Panc1 (cell line): ENCODE data around the gene CPA5.

Experiments
- POLR2AphosphoS5 ChIP-seq: IDR thresholded peaks from 2 replicates; pipeline ENCODE4 v1.6.1; 2012; ENCODE audit warnings: mild to moderate bottlenecking, low read depth, low read length, moderate library complexity
- TF ChIP-seq, protein P1 (sequence below): fragments of 450-650 bp; IDR thresholded peaks from 2 replicates; pipeline ENCODE4 v1.5.1; 2017; ENCODE audit warnings: mild to moderate bottlenecking
- TF ChIP-seq, protein P2 (sequence below), 2 experiments: IDR thresholded peaks; 2 replicates each; pipeline ENCODE4 v1.6.1; 2011 to 2012; ENCODE audit warnings: low read depth in 2 of 2, control low read depth in 1 of 2, low read length in 1 of 2, mild to moderate bottlenecking in 1 of 2, moderate library complexity in 1 of 2; ENCODE audit not compliant: insufficient read depth in 1 of 2

DNA sequence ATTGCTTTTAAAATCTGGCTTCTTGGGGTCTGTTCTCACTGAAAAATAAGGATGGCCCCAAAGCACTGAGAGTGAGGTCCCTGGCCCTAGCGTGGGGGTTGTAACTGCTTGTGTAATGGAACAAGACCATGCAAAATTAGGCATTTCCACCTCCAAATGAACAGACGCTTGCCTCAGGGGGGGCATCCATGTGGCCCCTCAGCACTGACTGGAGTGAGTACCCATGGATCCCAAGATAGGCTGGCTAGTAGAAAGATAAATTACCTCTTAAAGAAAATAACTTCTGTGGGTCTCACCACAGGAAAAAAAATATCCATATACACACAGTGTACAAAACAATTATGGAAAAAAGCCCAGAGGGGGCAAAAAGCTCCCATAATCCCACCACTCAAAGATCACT is 20.5 kb downstream of the CPA5 start:
- TF ChIP-seq, protein P1, sequence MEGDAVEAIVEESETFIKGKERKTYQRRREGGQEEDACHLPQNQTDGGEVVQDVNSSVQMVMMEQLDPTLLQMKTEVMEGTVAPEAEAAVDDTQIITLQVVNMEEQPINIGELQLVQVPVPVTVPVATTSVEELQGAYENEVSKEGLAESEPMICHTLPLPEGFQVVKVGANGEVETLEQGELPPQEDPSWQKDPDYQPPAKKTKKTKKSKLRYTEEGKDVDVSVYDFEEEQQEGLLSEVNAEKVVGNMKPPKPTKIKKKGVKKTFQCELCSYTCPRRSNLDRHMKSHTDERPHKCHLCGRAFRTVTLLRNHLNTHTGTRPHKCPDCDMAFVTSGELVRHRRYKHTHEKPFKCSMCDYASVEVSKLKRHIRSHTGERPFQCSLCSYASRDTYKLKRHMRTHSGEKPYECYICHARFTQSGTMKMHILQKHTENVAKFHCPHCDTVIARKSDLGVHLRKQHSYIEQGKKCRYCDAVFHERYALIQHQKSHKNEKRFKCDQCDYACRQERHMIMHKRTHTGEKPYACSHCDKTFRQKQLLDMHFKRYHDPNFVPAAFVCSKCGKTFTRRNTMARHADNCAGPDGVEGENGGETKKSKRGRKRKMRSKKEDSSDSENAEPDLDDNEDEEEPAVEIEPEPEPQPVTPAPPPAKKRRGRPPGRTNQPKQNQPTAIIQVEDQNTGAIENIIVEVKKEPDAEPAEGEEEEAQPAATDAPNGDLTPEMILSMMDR, result no peak
- TF ChIP-seq, protein P2, sequence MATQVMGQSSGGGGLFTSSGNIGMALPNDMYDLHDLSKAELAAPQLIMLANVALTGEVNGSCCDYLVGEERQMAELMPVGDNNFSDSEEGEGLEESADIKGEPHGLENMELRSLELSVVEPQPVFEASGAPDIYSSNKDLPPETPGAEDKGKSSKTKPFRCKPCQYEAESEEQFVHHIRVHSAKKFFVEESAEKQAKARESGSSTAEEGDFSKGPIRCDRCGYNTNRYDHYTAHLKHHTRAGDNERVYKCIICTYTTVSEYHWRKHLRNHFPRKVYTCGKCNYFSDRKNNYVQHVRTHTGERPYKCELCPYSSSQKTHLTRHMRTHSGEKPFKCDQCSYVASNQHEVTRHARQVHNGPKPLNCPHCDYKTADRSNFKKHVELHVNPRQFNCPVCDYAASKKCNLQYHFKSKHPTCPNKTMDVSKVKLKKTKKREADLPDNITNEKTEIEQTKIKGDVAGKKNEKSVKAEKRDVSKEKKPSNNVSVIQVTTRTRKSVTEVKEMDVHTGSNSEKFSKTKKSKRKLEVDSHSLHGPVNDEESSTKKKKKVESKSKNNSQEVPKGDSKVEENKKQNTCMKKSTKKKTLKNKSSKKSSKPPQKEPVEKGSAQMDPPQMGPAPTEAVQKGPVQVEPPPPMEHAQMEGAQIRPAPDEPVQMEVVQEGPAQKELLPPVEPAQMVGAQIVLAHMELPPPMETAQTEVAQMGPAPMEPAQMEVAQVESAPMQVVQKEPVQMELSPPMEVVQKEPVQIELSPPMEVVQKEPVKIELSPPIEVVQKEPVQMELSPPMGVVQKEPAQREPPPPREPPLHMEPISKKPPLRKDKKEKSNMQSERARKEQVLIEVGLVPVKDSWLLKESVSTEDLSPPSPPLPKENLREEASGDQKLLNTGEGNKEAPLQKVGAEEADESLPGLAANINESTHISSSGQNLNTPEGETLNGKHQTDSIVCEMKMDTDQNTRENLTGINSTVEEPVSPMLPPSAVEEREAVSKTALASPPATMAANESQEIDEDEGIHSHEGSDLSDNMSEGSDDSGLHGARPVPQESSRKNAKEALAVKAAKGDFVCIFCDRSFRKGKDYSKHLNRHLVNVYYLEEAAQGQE (IDR thresholded peaks at IDR 0.05; ENCODE audit: insufficient read depth in 1 of 2, low read depth in 2 of 2, low read length in 1 of 2), result no peak
- no peak for TF ChIP-seq POLR2AphosphoS5
